OCI-LY1 (cell line): ENCODE measurements around the gene ZFPL1.

Experiments used
- H2AFZ ChIP-seq: fragments of 200-600 bp; sonication (generic), shearing (Covaris generic); 2 replicates; pipeline ENCODE4 v1.6.0; 2014; ENCODE audit warnings: antibody characterized with exemption, mild to moderate bottlenecking, low read length
- H3F3A ChIP-seq: fragments of 200-600 bp; sonication (generic), shearing (Covaris generic); 2 replicates; pipeline ENCODE4 v1.6.0; 2014; ENCODE audit warnings: mild to moderate bottlenecking, antibody characterized with exemption, low read length, moderate library complexity; ENCODE audit not compliant: insufficient read depth
- H3K27ac ChIP-seq: fragments of 200-600 bp; sonication (generic); 2 replicates; pipeline ENCODE4 v1.5.1; 2014; ENCODE audit warnings: low read length, mixed run types, mild to moderate bottlenecking, low read depth; ENCODE audit not compliant: poor library complexity, severe bottlenecking
- H3K27me3 ChIP-seq: fragments of 200-600 bp; sonication (generic); 2 replicates; pipeline ENCODE4 v1.6.0; 2014; ENCODE audit warnings: antibody characterized with exemption, mild to moderate bottlenecking, low read length, moderate library complexity; ENCODE audit not compliant: insufficient read depth
- H3K36me3 ChIP-seq: fragments of 200-600 bp; sonication (generic); 2 replicates; pipeline ENCODE4 v1.6.1; 2014; ENCODE audit warnings: mild to moderate bottlenecking, antibody characterized with exemption, low read length, moderate library complexity, mixed read lengths; ENCODE audit not compliant: insufficient read depth
- H3K4me1 ChIP-seq: fragments of 200-600 bp; sonication (generic); 2 replicates; pipeline ENCODE4 v1.5.1; 2014; ENCODE audit warnings: mild to moderate bottlenecking, low read length, moderate library complexity; ENCODE audit not compliant: insufficient read depth, severe bottlenecking
- H3K4me2 ChIP-seq: fragments of 200-600 bp; sonication (generic), shearing (Covaris generic); 2 replicates; pipeline ENCODE4 v1.6.1; 2014; ENCODE audit warnings: low read length
- H3K4me3 ChIP-seq: fragments of 200-600 bp; sonication (generic); 2 replicates; pipeline ENCODE4 v1.5.1; 2014; ENCODE audit warnings: low read length, low read depth, mild to moderate bottlenecking, mixed read lengths; ENCODE audit not compliant: poor library complexity, severe bottlenecking
- H3K79me2 ChIP-seq: fragments of 200-600 bp; shearing (Covaris generic); 2 replicates; pipeline ENCODE4 v1.6.1; 2016; ENCODE audit warnings: mixed run types, low read length, mixed read lengths; ENCODE audit not compliant: insufficient read depth
- H3K9ac ChIP-seq: fragments of 200-600 bp; sonication (generic), shearing (Covaris generic); 2 replicates; pipeline ENCODE4 v1.6.1; 2014; ENCODE audit warnings: mild to moderate bottlenecking, low read length, mixed read lengths
- H3K9me2 ChIP-seq: fragments of 200-600 bp; sonication (generic), shearing (Covaris generic); 2 replicates; pipeline ENCODE4 v1.6.1; 2014; ENCODE audit warnings: low read depth, mild to moderate bottlenecking, low read length, mixed read lengths
- H3K9me3 ChIP-seq: fragments of 200-600 bp; shearing (Covaris generic); 2 replicates; pipeline ENCODE4 v1.6.1; 2014; ENCODE audit warnings: low read length, mixed read lengths
- H4K20me1 ChIP-seq: fragments of 200-600 bp; sonication (generic), shearing (Covaris generic); 2 replicates; pipeline ENCODE4 v1.6.0; 2016; ENCODE audit warnings: mild to moderate bottlenecking, low read length; ENCODE audit not compliant: insufficient read depth
- CTCF ChIP-seq: fragments of 200-600 bp; sonication (generic), shearing (Covaris generic); IDR thresholded peaks from 2 replicates; pipeline ENCODE4 v1.5.1; 2017; ENCODE audit warnings: mild to moderate bottlenecking, antibody characterized with exemption, low read length, moderate library complexity, mixed read lengths
- EZH2 ChIP-seq: fragments of 200-600 bp; sonication (generic), shearing (Covaris generic); IDR thresholded peaks from 2 replicates; pipeline ENCODE4 v1.8.0; 2017; ENCODE audit warnings: borderline replicate concordance, mixed run types, mild to moderate bottlenecking, antibody characterized with exemption, low read length, moderate library complexity, mixed read lengths

Gene ZFPL1

GRCh38 chr11:65053827-65054508 is 30.1 kb upstream of the ZFPL1 start:
- TF ChIP-seq EZH2 (no peak), CTCF (no peak)
- no peaks in the 10 kb centered on the region for H3K27me3 ChIP-seq
- H4K20me1 ChIP-seq = no peaks in the 10 kb centered on the region
- H3K79me2 ChIP-seq = no peaks in the 10 kb centered on the region
- H3K36me3 ChIP-seq = no peaks in the 10 kb centered on the region
- H3K4me1 ChIP-seq = peaks cover 18% of the 10 kb centered on the region
- peak overlapping the region; percentile 38; the same call in 1 of the 2 replicates for H3K4me2 ChIP-seq
- H3K9me2 ChIP-seq = no peaks in the 10 kb centered on the region
- no peaks in the 10 kb centered on the region for H3F3A ChIP-seq
- no peaks in the 10 kb centered on the region for H3K9me3 ChIP-seq
- no peak overlapping the region for H2AFZ ChIP-seq
- H3K27ac ChIP-seq = no peak overlapping the region
- H3K9ac ChIP-seq = no peak overlapping the region; the same call in 1 of the 2 replicates
- no peak overlapping the region for H3K4me3 ChIP-seq

GRCh38 chr11:65055538-65055937 is 28.5 kb upstream of the ZFPL1 start:
- Histone ChIP-seq H3K9me3 (no peaks in the 10 kb centered on the region), H3K27me3 (no peaks in the 10 kb centered on the region), H3F3A (no peaks in the 10 kb centered on the region), H3K79me2 (no peaks in the 10 kb centered on the region), H3K27ac (no peak overlapping the region), H2AFZ (no peak overlapping the region), H3K4me2 (no peak overlapping the region), H3K4me1 (peaks cover 18% of the 10 kb centered on the region), H3K36me3 (no peaks in the 10 kb centered on the region), H3K9me2 (no peaks in the 10 kb centered on the region), H3K9ac (no peak overlapping the region), H4K20me1 (no peaks in the 10 kb centered on the region), H3K4me3 (no peak overlapping the region)
- TF ChIP-seq CTCF (no peak), EZH2 (no peak)

GRCh38 chr11:65056999-65057398 is 27.0 kb upstream of the ZFPL1 start:
- H3F3A ChIP-seq = no peaks in the 10 kb centered on the region
- no peaks in the 10 kb centered on the region for H3K9me3 ChIP-seq
- no peaks in the 10 kb centered on the region for H3K9me2 ChIP-seq
- H3K4me1 ChIP-seq = peaks cover 23% of the 10 kb centered on the region
- H3K27ac ChIP-seq = no peak overlapping the region
- no peak overlapping the region for H2AFZ ChIP-seq
- no peak overlapping the region for H3K4me3 ChIP-seq
- H4K20me1 ChIP-seq = no peaks in the 10 kb centered on the region
- H3K4me2 ChIP-seq = no peak overlapping the region
- no peak for TF ChIP-seq CTCF
- no peak for TF ChIP-seq EZH2
- H3K27me3 ChIP-seq = no peaks in the 10 kb centered on the region
- no peak overlapping the region for H3K9ac ChIP-seq
- no peaks in the 10 kb centered on the region for H3K79me2 ChIP-seq
- H3K36me3 ChIP-seq = no peaks in the 10 kb centered on the region
